Colon (tissue), 2 donors: ENCODE results near the gene TMEM132D.

Experiments
- FAIRE-seq: peaks from 2 replicates; lab custom pipeline; 2012; peaks lifted over from hg19 to GRCh38; lab: Jason Lieb, UNC
- donor health status: control.
- donor health status: control.

The TMEM132D gene

GRCh38 chr12:129659961-129660622 is 243.7 kb downstream of the TMEM132D start:
- no peak for FAIRE-seq

GRCh38 chr12:129657179-129657578 is 246.6 kb downstream of the TMEM132D start:
- FAIRE-seq = no peak

- no peak for FAIRE-seq
These were observed 251.9 kb downstream of the TMEM132D start for GRCh38 chr12:129651951-129652350.

GRCh38 chr12:129641926-129642325 is 261.9 kb downstream of the TMEM132D start:
- no peak for FAIRE-seq

- FAIRE-seq = no peak
These were observed 268.7 kb downstream of the TMEM132D start for GRCh38 chr12:129635021-129635685.

GRCh38 chr12:129631316-129631715 is 272.5 kb downstream of the TMEM132D start:
- FAIRE-seq = no peak

- no peak for FAIRE-seq
These were observed 273.9 kb downstream of the TMEM132D start for GRCh38 chr12:129629901-129630300.

GRCh38 chr12:129622566-129622965 is 281.3 kb downstream of the TMEM132D start:
- no peak for FAIRE-seq

GRCh38 chr12:129619271-129619670 is 284.6 kb downstream of the TMEM132D start:
- no peak for FAIRE-seq

GRCh38 chr12:129617849-129618248 is 286.0 kb downstream of the TMEM132D start:
- FAIRE-seq = no peak

- no peak for FAIRE-seq
These were observed 288.8 kb downstream of the TMEM132D start for GRCh38 chr12:129615001-129615400.

- no peak for FAIRE-seq
These were observed 289.5 kb downstream of the TMEM132D start for GRCh38 chr12:129614221-129614885.

- FAIRE-seq = no peak
These were observed 290.5 kb downstream of the TMEM132D start for GRCh38 chr12:129613314-129613713.

GRCh38 chr12:129610601-129611120 is 293.2 kb downstream of the TMEM132D start:
- FAIRE-seq = no peak

GRCh38 chr12:129607756-129608155 is 296.1 kb downstream of the TMEM132D start:
- FAIRE-seq = no peak

- no peak for FAIRE-seq
These were observed 296.5 kb downstream of the TMEM132D start for GRCh38 chr12:129607301-129607700.

- FAIRE-seq = no peak
These were observed 297.6 kb downstream of the TMEM132D start for GRCh38 chr12:129606239-129606638.

- no peak for FAIRE-seq
These were observed 298.2 kb downstream of the TMEM132D start for GRCh38 chr12:129605666-129606065.

GRCh38 chr12:129604506-129604905 is 299.3 kb downstream of the TMEM132D start:
- no peak for FAIRE-seq

GRCh38 chr12:129599406-129599805 is 304.4 kb downstream of the TMEM132D start:
- no peak for FAIRE-seq

- FAIRE-seq = no peak
These were observed 309.7 kb downstream of the TMEM132D start for GRCh38 chr12:129594098-129594497.

- FAIRE-seq = no peak
These were observed 311.4 kb downstream of the TMEM132D start for GRCh38 chr12:129592449-129592848.

GRCh38 chr12:129589503-129589902 is 314.3 kb downstream of the TMEM132D start:
- no peak for FAIRE-seq
